Liver (tissue), 3 donors: ENCODE results near the gene ZNF540.

Source experiments
- EGR1 ChIP-seq, 2 donors: IDR thresholded peaks; 2 replicates each; pipeline ENCODE4 v1.6.1; 2016 to 2018; ENCODE audit warnings: antibody characterized with exemption in 2 of 2, low read depth in 2 of 2
- GABPA ChIP-seq, 2 donors: IDR thresholded peaks in 1 of 2; conservative IDR thresholded peaks in 1 of 2; 2 replicates each; pipeline ENCODE4 v1.6.1; 2016; ENCODE audit warnings: antibody characterized with exemption in 2 of 2, mild to moderate bottlenecking in 1 of 2, moderate library complexity in 1 of 2
- MAX ChIP-seq: IDR thresholded peaks from 2 replicates; pipeline ENCODE4 v1.6.1; 2016; ENCODE audit warnings: antibody characterized with exemption
- RAD21 ChIP-seq, 2 donors: IDR thresholded peaks; 2 replicates each; pipeline ENCODE4 v1.6.1; 2016; ENCODE audit warnings: antibody characterized with exemption in 2 of 2, mild to moderate bottlenecking in 2 of 2
- SP1 ChIP-seq: IDR thresholded peaks from 2 replicates; pipeline ENCODE4 v1.6.1; 2018; ENCODE audit warnings: antibody characterized with exemption, mild to moderate bottlenecking
- YY1 ChIP-seq: IDR thresholded peaks from 2 replicates; pipeline ENCODE4 v1.6.1; 2016; ENCODE audit warnings: antibody characterized with exemption, mild to moderate bottlenecking
- TF ChIP-seq, protein P1 (sequence below): fragments of 150-350 bp; IDR thresholded peaks from 2 replicates; pipeline ENCODE4 v1.5.1; 2017; ENCODE audit warnings: improper control_type of control experiment, low read depth, low read length; ENCODE audit not compliant: missing input control
- TF ChIP-seq, protein P2 (sequence below): IDR thresholded peaks from 2 replicates; pipeline ENCODE4 v1.6.1; 2016; ENCODE audit warnings: antibody characterized with exemption
- TF ChIP-seq, protein P3 (sequence below): IDR thresholded peaks from 2 replicates; pipeline ENCODE4 v1.6.1; 2016; ENCODE audit warnings: antibody characterized with exemption
- TF ChIP-seq, protein P4 (sequence below): IDR thresholded peaks from 2 replicates; pipeline ENCODE4 v1.6.1; 2016; ENCODE audit warnings: antibody characterized with exemption, mild to moderate bottlenecking
- donor health status: healthy.
- donor health status: healthy.

- TF ChIP-seq, protein P1, sequence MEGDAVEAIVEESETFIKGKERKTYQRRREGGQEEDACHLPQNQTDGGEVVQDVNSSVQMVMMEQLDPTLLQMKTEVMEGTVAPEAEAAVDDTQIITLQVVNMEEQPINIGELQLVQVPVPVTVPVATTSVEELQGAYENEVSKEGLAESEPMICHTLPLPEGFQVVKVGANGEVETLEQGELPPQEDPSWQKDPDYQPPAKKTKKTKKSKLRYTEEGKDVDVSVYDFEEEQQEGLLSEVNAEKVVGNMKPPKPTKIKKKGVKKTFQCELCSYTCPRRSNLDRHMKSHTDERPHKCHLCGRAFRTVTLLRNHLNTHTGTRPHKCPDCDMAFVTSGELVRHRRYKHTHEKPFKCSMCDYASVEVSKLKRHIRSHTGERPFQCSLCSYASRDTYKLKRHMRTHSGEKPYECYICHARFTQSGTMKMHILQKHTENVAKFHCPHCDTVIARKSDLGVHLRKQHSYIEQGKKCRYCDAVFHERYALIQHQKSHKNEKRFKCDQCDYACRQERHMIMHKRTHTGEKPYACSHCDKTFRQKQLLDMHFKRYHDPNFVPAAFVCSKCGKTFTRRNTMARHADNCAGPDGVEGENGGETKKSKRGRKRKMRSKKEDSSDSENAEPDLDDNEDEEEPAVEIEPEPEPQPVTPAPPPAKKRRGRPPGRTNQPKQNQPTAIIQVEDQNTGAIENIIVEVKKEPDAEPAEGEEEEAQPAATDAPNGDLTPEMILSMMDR = no peak
- TF ChIP-seq GABPA (IDR thresholded peaks at IDR 0.05 in 1 of 2, conservative IDR thresholded peaks at IDR 0.05 in 1 of 2) = no peak
- no peak for TF ChIP-seq EGR1 (IDR thresholded peaks at IDR 0.05; ENCODE audit: low read depth in 2 of 2)
- TF ChIP-seq, protein P2, sequence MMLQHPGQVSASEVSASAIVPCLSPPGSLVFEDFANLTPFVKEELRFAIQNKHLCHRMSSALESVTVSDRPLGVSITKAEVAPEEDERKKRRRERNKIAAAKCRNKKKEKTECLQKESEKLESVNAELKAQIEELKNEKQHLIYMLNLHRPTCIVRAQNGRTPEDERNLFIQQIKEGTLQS = no peak
- no peak for TF ChIP-seq RAD21 (IDR thresholded peaks at IDR 0.05)
- TF ChIP-seq, protein P3, sequence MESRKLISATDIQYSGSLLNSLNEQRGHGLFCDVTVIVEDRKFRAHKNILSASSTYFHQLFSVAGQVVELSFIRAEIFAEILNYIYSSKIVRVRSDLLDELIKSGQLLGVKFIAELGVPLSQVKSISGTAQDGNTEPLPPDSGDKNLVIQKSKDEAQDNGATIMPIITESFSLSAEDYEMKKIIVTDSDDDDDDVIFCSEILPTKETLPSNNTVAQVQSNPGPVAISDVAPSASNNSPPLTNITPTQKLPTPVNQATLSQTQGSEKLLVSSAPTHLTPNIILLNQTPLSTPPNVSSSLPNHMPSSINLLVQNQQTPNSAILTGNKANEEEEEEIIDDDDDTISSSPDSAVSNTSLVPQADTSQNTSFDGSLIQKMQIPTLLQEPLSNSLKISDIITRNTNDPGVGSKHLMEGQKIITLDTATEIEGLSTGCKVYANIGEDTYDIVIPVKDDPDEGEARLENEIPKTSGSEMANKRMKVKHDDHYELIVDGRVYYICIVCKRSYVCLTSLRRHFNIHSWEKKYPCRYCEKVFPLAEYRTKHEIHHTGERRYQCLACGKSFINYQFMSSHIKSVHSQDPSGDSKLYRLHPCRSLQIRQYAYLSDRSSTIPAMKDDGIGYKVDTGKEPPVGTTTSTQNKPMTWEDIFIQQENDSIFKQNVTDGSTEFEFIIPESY = no peak
- no peak for TF ChIP-seq YY1
- no peak for TF ChIP-seq SP1
- TF ChIP-seq, protein P4, sequence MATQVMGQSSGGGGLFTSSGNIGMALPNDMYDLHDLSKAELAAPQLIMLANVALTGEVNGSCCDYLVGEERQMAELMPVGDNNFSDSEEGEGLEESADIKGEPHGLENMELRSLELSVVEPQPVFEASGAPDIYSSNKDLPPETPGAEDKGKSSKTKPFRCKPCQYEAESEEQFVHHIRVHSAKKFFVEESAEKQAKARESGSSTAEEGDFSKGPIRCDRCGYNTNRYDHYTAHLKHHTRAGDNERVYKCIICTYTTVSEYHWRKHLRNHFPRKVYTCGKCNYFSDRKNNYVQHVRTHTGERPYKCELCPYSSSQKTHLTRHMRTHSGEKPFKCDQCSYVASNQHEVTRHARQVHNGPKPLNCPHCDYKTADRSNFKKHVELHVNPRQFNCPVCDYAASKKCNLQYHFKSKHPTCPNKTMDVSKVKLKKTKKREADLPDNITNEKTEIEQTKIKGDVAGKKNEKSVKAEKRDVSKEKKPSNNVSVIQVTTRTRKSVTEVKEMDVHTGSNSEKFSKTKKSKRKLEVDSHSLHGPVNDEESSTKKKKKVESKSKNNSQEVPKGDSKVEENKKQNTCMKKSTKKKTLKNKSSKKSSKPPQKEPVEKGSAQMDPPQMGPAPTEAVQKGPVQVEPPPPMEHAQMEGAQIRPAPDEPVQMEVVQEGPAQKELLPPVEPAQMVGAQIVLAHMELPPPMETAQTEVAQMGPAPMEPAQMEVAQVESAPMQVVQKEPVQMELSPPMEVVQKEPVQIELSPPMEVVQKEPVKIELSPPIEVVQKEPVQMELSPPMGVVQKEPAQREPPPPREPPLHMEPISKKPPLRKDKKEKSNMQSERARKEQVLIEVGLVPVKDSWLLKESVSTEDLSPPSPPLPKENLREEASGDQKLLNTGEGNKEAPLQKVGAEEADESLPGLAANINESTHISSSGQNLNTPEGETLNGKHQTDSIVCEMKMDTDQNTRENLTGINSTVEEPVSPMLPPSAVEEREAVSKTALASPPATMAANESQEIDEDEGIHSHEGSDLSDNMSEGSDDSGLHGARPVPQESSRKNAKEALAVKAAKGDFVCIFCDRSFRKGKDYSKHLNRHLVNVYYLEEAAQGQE = no peak
- TF ChIP-seq MAX = no peak
These were observed 11.3 kb upstream of the ZNF540 start for GRCh38 chr19:37583340-37583739.
